Liver (tissue), 9 donors: ENCODE data around the gene EPHA6. TPM values are rescaled to one million over a fixed set of nuclear protein-coding genes. Genes with fewer than 3 reads are reported as not detected.

ENCODE experiments used
- DNase-seq: peaks from one replicate; pipeline ENCODE4 v3.0.0-alpha.2; 2017; ENCODE audit warnings: low spot score
- H3K27ac ChIP-seq, 2 donors: one replicate each; pipeline ENCODE4 v1.7.0; 2013; ENCODE audit warnings: inconsistent platforms in 2 of 2, low read length in 2 of 2, control low read depth in 1 of 2, low read depth in 1 of 2, mild to moderate bottlenecking in 1 of 2
- H3K27me3 ChIP-seq, 4 donors: one replicate each; pipeline versions ENCODE4 v1.6.1 to v1.7.0; 2013; ENCODE audit warnings: low read length in 3 of 4, inconsistent platforms in 1 of 4, mild to moderate bottlenecking in 1 of 4, moderate library complexity in 1 of 4; ENCODE audit not compliant: control insufficient read depth in 4 of 4, insufficient read depth in 4 of 4
- H3K36me3 ChIP-seq, 4 donors: one replicate each; pipeline versions ENCODE4 v1.6.1 to v1.7.0; 2013; ENCODE audit warnings: low read length in 3 of 4, mild to moderate bottlenecking in 3 of 4, low read depth in 1 of 4, moderate library complexity in 1 of 4; ENCODE audit not compliant: control insufficient read depth in 4 of 4, insufficient read depth in 3 of 4
- H3K4me1 ChIP-seq, 4 donors: one replicate each; pipeline versions ENCODE4 v1.6.1 to v1.7.0; 2013; ENCODE audit warnings: low read length in 3 of 4, mild to moderate bottlenecking in 3 of 4, moderate library complexity in 1 of 4; ENCODE audit not compliant: control insufficient read depth in 4 of 4, insufficient read depth in 4 of 4
- H3K4me3 ChIP-seq, 3 donors: one replicate each; pipeline versions ENCODE4 v1.6.1 to v1.7.0; 2013; ENCODE audit warnings: low read length in 3 of 3, control low read depth in 1 of 3, low read depth in 1 of 3, mild to moderate bottlenecking in 1 of 3
- H3K9ac ChIP-seq, 2 donors: one replicate each; pipeline ENCODE4 v1.7.0; 2013; ENCODE audit warnings: low read length in 2 of 2, mild to moderate bottlenecking in 2 of 2, moderate library complexity in 2 of 2, control low read depth in 1 of 2, low read depth in 1 of 2
- H3K9me3 ChIP-seq, 4 donors: one replicate each; pipeline versions ENCODE4 v1.6.1 to v1.7.0; 2013; ENCODE audit warnings: low read length in 3 of 4; ENCODE audit not compliant: control insufficient read depth in 4 of 4
- EGR1 ChIP-seq, 2 donors: IDR thresholded peaks; 2 replicates each; pipeline ENCODE4 v1.6.1; 2016 to 2018; ENCODE audit warnings: antibody characterized with exemption in 2 of 2, low read depth in 2 of 2
- FOXA1 ChIP-seq: IDR thresholded peaks from 2 replicates; pipeline ENCODE4 v1.6.1; 2016; ENCODE audit warnings: antibody characterized with exemption
- FOXA2 ChIP-seq: IDR thresholded peaks from 2 replicates; pipeline ENCODE4 v1.6.1; 2016; ENCODE audit warnings: antibody characterized with exemption
- GABPA ChIP-seq, 2 donors: IDR thresholded peaks in 1 of 2; conservative IDR thresholded peaks in 1 of 2; 2 replicates each; pipeline ENCODE4 v1.6.1; 2016; ENCODE audit warnings: antibody characterized with exemption in 2 of 2, mild to moderate bottlenecking in 1 of 2, moderate library complexity in 1 of 2
- HNF4A ChIP-seq, 2 donors: conservative IDR thresholded peaks; 2 replicates each; pipeline ENCODE4 v1.6.1; 2016; ENCODE audit warnings: antibody characterized with exemption in 2 of 2, mild to moderate bottlenecking in 2 of 2
- HNF4G ChIP-seq: IDR thresholded peaks from 2 replicates; pipeline ENCODE4 v1.6.1; 2016; ENCODE audit warnings: antibody characterized with exemption
- JUND ChIP-seq, 2 donors: IDR thresholded peaks; 2 replicates each; pipeline ENCODE4 v1.6.1; 2016; ENCODE audit warnings: antibody characterized with exemption in 2 of 2
- NR2F2 ChIP-seq: IDR thresholded peaks from 2 replicates; pipeline ENCODE4 v1.6.1; 2016; ENCODE audit warnings: antibody characterized with exemption
- RAD21 ChIP-seq, 2 donors: IDR thresholded peaks; 2 replicates each; pipeline ENCODE4 v1.6.1; 2016; ENCODE audit warnings: antibody characterized with exemption in 2 of 2, mild to moderate bottlenecking in 2 of 2
- RXRA ChIP-seq, 2 donors: IDR thresholded peaks; 2 replicates each; pipeline ENCODE4 v1.6.1; 2017 to 2018; ENCODE audit warnings: antibody characterized with exemption in 2 of 2, mild to moderate bottlenecking in 1 of 2
- SP1 ChIP-seq: IDR thresholded peaks from 2 replicates; pipeline ENCODE4 v1.6.1; 2018; ENCODE audit warnings: antibody characterized with exemption, mild to moderate bottlenecking
- TAF1 ChIP-seq: conservative IDR thresholded peaks from 2 replicates; pipeline ENCODE4 v1.6.1; 2016; ENCODE audit warnings: antibody characterized with exemption, mild to moderate bottlenecking
- YY1 ChIP-seq: IDR thresholded peaks from 2 replicates; pipeline ENCODE4 v1.6.1; 2016; ENCODE audit warnings: antibody characterized with exemption, mild to moderate bottlenecking
- WGBS: extraction: QIAGEN DNeasy Blood & Tissue Kit; methylation state at CpG from one replicate; pipeline ENCODE4 v1.1.7; 2013; 5-methylcytosine and 5-hydroxymethylcytosine counted together
- polyA plus RNA-seq, 2 donors: library from polyadenylated mRNA; stranded (reverse) in 1 of 2; unstranded in 1 of 2; fragments of 200-250 nt in 1 of 2; fragments of >200 nt in 1 of 2; fragmentation: Nextera tagmentation in 1 of 2; extraction: Ambion mirVana in 1 of 2; gene quantifications; one replicate each; pipeline versions ENCODE4 v1.2.1 to v1.2.3, GENCODE V29; 2013 to 2015
- total RNA-seq, 2 donors: library from RNA; depleted of rRNA; stranded (reverse); fragments of >200 nt; gene quantifications; one replicate each; pipeline ENCODE4 v1.2.3, GENCODE V29; 2014
- TF ChIP-seq, protein P1 (sequence below): fragments of 150-350 bp; IDR thresholded peaks from 2 replicates; pipeline ENCODE4 v1.5.1; 2017; ENCODE audit warnings: improper control_type of control experiment, low read depth, low read length; ENCODE audit not compliant: missing input control
- TF ChIP-seq, protein P2 (sequence below): IDR thresholded peaks from 2 replicates; pipeline ENCODE4 v1.6.1; 2016; ENCODE audit warnings: antibody characterized with exemption
- TF ChIP-seq, protein P3 (sequence below): IDR thresholded peaks from 2 replicates; pipeline ENCODE4 v1.6.1; 2016; ENCODE audit warnings: antibody characterized with exemption
- TF ChIP-seq, protein P4 (sequence below): IDR thresholded peaks from 2 replicates; pipeline ENCODE4 v1.6.1; 2016; ENCODE audit warnings: antibody characterized with exemption, mild to moderate bottlenecking
- TF ChIP-seq, protein P5 (sequence below): IDR thresholded peaks from 2 replicates; pipeline ENCODE4 v1.6.1; 2016; ENCODE audit warnings: antibody characterized with exemption
- donor health status: healthy.
- donor health status: healthy.
- donor health status: healthy.
- donor health status: healthy.
- donor health status: healthy.

The EPHA6 gene
- total and polyA plus RNA-seq, 4 donors: 0.05 to 0.17 (median 0.05) TPM; not detected in 1

DNA sequence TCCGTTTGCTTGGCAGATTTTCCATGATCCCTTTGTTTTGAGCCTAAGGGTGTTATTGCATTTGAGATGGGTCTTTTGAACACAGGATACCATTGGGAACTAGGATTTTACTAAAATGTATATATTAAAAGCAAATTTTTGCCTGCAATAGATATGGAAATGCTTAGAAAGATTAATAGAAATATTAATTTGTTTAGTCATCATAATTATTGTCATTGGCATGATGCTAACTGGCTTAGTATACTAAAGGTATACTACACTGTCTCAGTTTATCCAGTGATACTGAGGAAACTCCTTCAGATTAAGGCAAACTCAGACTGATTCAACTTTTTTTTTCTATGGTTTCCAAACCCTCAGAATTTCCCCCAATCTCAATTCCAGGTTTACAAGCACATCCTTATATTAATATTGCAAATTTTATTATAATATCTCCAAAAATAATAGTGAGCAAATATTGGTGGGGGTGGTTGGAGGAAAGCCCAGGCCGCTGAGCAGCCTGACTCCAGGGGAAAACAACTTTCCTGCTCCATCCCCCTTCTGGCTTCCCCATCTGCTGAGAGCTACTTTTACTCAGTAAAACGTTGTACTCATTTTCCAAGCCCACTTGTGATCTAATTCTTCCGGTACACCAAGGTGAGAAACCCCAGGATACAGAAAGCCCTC lies 291.7 kb downstream of the EPHA6 start:
- H3K27me3 ChIP-seq: no peaks in the 10 kb centered on the region
- TF ChIP-seq FOXA2 (no peak), FOXA1 (no peak), HNF4A (conservative IDR thresholded peaks at IDR 0.05) (no peak), RXRA (IDR thresholded peaks at IDR 0.05) (no peak), HNF4G (no peak), YY1 (no peak), NR2F2 (no peak), SP1 (no peak), RAD21 (IDR thresholded peaks at IDR 0.05) (no peak), EGR1 (IDR thresholded peaks at IDR 0.05; ENCODE audit: low read depth in 2 of 2) (no peak), JUND (IDR thresholded peaks at IDR 0.05) (no peak), GABPA (IDR thresholded peaks at IDR 0.05 in 1 of 2, conservative IDR thresholded peaks at IDR 0.05 in 1 of 2) (no peak)
- TF ChIP-seq, protein P1, sequence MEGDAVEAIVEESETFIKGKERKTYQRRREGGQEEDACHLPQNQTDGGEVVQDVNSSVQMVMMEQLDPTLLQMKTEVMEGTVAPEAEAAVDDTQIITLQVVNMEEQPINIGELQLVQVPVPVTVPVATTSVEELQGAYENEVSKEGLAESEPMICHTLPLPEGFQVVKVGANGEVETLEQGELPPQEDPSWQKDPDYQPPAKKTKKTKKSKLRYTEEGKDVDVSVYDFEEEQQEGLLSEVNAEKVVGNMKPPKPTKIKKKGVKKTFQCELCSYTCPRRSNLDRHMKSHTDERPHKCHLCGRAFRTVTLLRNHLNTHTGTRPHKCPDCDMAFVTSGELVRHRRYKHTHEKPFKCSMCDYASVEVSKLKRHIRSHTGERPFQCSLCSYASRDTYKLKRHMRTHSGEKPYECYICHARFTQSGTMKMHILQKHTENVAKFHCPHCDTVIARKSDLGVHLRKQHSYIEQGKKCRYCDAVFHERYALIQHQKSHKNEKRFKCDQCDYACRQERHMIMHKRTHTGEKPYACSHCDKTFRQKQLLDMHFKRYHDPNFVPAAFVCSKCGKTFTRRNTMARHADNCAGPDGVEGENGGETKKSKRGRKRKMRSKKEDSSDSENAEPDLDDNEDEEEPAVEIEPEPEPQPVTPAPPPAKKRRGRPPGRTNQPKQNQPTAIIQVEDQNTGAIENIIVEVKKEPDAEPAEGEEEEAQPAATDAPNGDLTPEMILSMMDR: no peak
- TF ChIP-seq, protein P2, sequence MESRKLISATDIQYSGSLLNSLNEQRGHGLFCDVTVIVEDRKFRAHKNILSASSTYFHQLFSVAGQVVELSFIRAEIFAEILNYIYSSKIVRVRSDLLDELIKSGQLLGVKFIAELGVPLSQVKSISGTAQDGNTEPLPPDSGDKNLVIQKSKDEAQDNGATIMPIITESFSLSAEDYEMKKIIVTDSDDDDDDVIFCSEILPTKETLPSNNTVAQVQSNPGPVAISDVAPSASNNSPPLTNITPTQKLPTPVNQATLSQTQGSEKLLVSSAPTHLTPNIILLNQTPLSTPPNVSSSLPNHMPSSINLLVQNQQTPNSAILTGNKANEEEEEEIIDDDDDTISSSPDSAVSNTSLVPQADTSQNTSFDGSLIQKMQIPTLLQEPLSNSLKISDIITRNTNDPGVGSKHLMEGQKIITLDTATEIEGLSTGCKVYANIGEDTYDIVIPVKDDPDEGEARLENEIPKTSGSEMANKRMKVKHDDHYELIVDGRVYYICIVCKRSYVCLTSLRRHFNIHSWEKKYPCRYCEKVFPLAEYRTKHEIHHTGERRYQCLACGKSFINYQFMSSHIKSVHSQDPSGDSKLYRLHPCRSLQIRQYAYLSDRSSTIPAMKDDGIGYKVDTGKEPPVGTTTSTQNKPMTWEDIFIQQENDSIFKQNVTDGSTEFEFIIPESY: no peak
- TF ChIP-seq, protein P3, sequence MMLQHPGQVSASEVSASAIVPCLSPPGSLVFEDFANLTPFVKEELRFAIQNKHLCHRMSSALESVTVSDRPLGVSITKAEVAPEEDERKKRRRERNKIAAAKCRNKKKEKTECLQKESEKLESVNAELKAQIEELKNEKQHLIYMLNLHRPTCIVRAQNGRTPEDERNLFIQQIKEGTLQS: no peak
- TF ChIP-seq, protein P4, sequence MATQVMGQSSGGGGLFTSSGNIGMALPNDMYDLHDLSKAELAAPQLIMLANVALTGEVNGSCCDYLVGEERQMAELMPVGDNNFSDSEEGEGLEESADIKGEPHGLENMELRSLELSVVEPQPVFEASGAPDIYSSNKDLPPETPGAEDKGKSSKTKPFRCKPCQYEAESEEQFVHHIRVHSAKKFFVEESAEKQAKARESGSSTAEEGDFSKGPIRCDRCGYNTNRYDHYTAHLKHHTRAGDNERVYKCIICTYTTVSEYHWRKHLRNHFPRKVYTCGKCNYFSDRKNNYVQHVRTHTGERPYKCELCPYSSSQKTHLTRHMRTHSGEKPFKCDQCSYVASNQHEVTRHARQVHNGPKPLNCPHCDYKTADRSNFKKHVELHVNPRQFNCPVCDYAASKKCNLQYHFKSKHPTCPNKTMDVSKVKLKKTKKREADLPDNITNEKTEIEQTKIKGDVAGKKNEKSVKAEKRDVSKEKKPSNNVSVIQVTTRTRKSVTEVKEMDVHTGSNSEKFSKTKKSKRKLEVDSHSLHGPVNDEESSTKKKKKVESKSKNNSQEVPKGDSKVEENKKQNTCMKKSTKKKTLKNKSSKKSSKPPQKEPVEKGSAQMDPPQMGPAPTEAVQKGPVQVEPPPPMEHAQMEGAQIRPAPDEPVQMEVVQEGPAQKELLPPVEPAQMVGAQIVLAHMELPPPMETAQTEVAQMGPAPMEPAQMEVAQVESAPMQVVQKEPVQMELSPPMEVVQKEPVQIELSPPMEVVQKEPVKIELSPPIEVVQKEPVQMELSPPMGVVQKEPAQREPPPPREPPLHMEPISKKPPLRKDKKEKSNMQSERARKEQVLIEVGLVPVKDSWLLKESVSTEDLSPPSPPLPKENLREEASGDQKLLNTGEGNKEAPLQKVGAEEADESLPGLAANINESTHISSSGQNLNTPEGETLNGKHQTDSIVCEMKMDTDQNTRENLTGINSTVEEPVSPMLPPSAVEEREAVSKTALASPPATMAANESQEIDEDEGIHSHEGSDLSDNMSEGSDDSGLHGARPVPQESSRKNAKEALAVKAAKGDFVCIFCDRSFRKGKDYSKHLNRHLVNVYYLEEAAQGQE: no peak
- no peaks in the 10 kb centered on the region for H3K9me3 ChIP-seq
- H3K9ac ChIP-seq: no peak overlapping the region
- H3K4me1 ChIP-seq: no peaks in the 10 kb centered on the region
- no peak overlapping the region for H3K4me3 ChIP-seq
- 47% methylated on average over 4 of the region's 4 CpGs for whole genome bisulfite sequencing
- no peak for DNase-seq
- no peak overlapping the region for H3K27ac ChIP-seq
- H3K36me3 ChIP-seq: no peaks in the 10 kb centered on the region

DNA sequence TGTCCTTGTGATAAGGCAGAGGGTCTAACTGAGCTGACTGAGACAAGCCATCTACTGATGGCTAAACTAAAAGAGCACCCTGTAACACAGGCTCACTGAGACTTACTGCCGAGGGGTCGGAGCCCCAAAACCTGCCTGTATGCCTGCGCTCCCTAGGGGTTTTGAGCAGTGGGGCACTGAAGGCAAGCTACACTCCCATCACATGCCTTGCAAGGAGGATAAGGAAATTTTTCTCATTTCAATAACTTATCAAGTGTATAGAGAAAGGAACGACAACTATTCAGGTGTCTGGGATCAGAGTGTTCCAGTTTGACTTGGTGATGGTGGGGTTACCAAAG lies 292.2 kb downstream of the EPHA6 start:
- no peak for DNase-seq
- no peaks in the 10 kb centered on the region for H3K27me3 ChIP-seq
- H3K9ac ChIP-seq: no peak overlapping the region
- no peak overlapping the region for H3K4me3 ChIP-seq
- H3K4me1 ChIP-seq: no peaks in the 10 kb centered on the region
- H3K36me3 ChIP-seq: no peaks in the 10 kb centered on the region
- H3K27ac ChIP-seq: no peak overlapping the region
- WGBS: 74% methylated on average over 4 of the region's 4 CpGs
- H3K9me3 ChIP-seq: no peaks in the 10 kb centered on the region
- TF ChIP-seq, protein P5, sequence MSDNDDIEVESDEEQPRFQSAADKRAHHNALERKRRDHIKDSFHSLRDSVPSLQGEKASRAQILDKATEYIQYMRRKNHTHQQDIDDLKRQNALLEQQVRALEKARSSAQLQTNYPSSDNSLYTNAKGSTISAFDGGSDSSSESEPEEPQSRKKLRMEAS: no peak
- no peak for TF ChIP-seq YY1
- TF ChIP-seq HNF4G: no peak
- TF ChIP-seq, protein P2: no peak
- no peak for TF ChIP-seq NR2F2
- no peak for TF ChIP-seq EGR1 (IDR thresholded peaks at IDR 0.05; ENCODE audit: low read depth in 2 of 2)
- no peak for TF ChIP-seq GABPA (IDR thresholded peaks at IDR 0.05 in 1 of 2, conservative IDR thresholded peaks at IDR 0.05 in 1 of 2)
- no peak for TF ChIP-seq RAD21 (IDR thresholded peaks at IDR 0.05)
- TF ChIP-seq TAF1: no peak
- TF ChIP-seq FOXA1: no peak
